ENCODE data around the gene AQP10. TPM values are rescaled to one million over a fixed set of nuclear protein-coding genes. Genes with fewer than 3 reads are reported as not detected.

AQP10 gene
- total and polyA plus RNA-seq, 9 of the 15 experiments (the other 6 are each of a cell fraction or from before 2014, with no cell fraction given) = 0.37 to 9.7 (median 1.9) TPM

- peaks cover 33% of the 10 kb centered on the region for H3K79me2 ChIP-seq (ENCODE audit: control insufficient read depth, insufficient read depth, low read length)
- in situ Hi-C loops (cut with MboI) (no loop called here), intact Hi-C loops (cut with micrococcal nuclease) (no loop called here)
- ATAC-seq = peak; percentile 74
- H3K9me1 ChIP-seq (ENCODE audit: control insufficient read depth, insufficient read depth, low read length) = no peaks in the 10 kb centered on the region
- H3K9ac ChIP-seq (ENCODE audit: insufficient read depth in 1 of 2, low read depth in 2 of 2, low read length in 2 of 2) = peak within 1 kb of the TSS; percentile 84 to 88
- 0% methylated on average over 28 of the region's 56 CpGs for WGBS (ENCODE audit: insufficient coverage, low coverage, missing lambda C conversion rate)
- H4K20me1 ChIP-seq (replicated peaks; ENCODE audit: control insufficient read depth, insufficient read depth, low read length) = no peaks in the 10 kb centered on the region
- no peaks in the 10 kb centered on the region; the same call in 2 of the 3 replicates for H3K36me3 ChIP-seq (ENCODE audit: control insufficient read depth, insufficient read depth, low read length)
- peak; percentile 80 to 87 (median 84) for DNase-seq (ENCODE audit: extremely low read depth in 1 of 4, low spot score in 3 of 4)
- CTCF ChIA-PET (ENCODE audit: low intra/inter-chr PET ratio) = interaction anchor here (0.6 to 1.0 kb wide), 4 partner anchors 10 to 967 kb away, joined by 3 to 4 read pairs (median 4); partner anchors contain the start of genes HAX1 and S100A9
- peak within 1 kb of the TSS; percentile 98 for H3K4me2 ChIP-seq (ENCODE audit: insufficient read depth, low read length)
- peaks cover 35 to 62% of the 10 kb centered on the region in 2 experiments; a peak in 4 of 5 replicates for H3K4me1 ChIP-seq (replicated peaks in 1 of 2; ENCODE audit: control insufficient read depth in 2 of 2, insufficient read depth in 2 of 2, low read length in 2 of 2)
- no peaks in the 10 kb centered on the region for H3K27me3 ChIP-seq (ENCODE audit: control insufficient read depth in 2 of 2, insufficient read depth in 2 of 2, low read length in 2 of 2)
- H2AFZ ChIP-seq (ENCODE audit: low read depth, low read length) = peak within 1 kb of the TSS; percentile 94
- POLR2A ChIA-PET = interaction anchor here (0.6 to 1.3 kb wide), 2 partner anchors 10 to 28 kb away, joined by 3 to 8 read pairs; no protein-coding TSS in a partner anchor
- peak within 1 kb of the TSS; percentile 78 for H3K4me3 ChIP-seq
- no TSS peak for BruUV-seq (replicated peaks)
- FAIRE-seq = peak; percentile 91
- no peaks in the 10 kb centered on the region for H3K9me3 ChIP-seq (replicated peaks; ENCODE audit: control insufficient read depth, insufficient read depth, low read depth, low read length)
- peak within 1 kb of the TSS; percentile 79 for H3K27ac ChIP-seq (ENCODE audit: extremely low read depth, low read depth, low read length)
- TF ChIP-seq STAT6 (CRISPR knock-in tag; IDR thresholded peaks at IDR 0.05) (no peak), ELK1 (CRISPR knock-in tag; IDR thresholded peaks at IDR 0.05) (no peak), SAP30 (IDR thresholded peaks at IDR 0.05; ENCODE audit: borderline replicate concordance, insufficient read depth, low read depth, low read length, poor library complexity, severe bottlenecking) (peak; percentile 19), ZBTB2 (IDR thresholded peaks at IDR 0.05) (peak; percentile 84; the same call in 1 of the 2 replicates), GATAD2A (IDR thresholded peaks at IDR 0.05) (peak; percentile 88), BHLHE40 (IDR thresholded peaks at IDR 0.05; ENCODE audit: low read length) (peak; percentile 34; the same call in 1 of the 2 replicates), XRCC5 (IDR thresholded peaks at IDR 0.05; ENCODE audit: low read depth, low read length) (0 out of 2 replicates have a peak, but pooled peaks have one; percentile 71), TEAD2 (tag; IDR thresholded peaks at IDR 0.05) (peak; percentile 47; the same call in 1 of the 2 replicates), MNT (conservative IDR thresholded peaks at IDR 0.05) (peak in 1 of 2 experiments; percentile 54; a peak in 1 of 4 replicates), TEAD1 (CRISPR knock-in tag; IDR thresholded peaks at IDR 0.05) (peak in 1 of 2 experiments; percentile 95; a peak in 2 of 4 replicates), SIRT6 (IDR thresholded peaks at IDR 0.05; ENCODE audit: low read depth, low read length) (no peak), BCOR (IDR thresholded peaks at IDR 0.05) (peak; percentile 18; the same call in 1 of the 2 replicates)
These were observed 4.0 kb downstream of the AQP10 start, which contains the start of gene ATP8B2 for GRCh38 chr1:154324669-154325582. TSS of gene ATP8B2 (plus strand) at chr1:154325525. CDS start at chr1:154328142, 2,617 bp downstream.
